GM12875 (cell line): ENCODE measurements around the gene KCTD1.

Experiments used
- H3K4me3 ChIP-seq: one replicate; pipeline ENCODE4 v1.5.1; 2011; ENCODE audit warnings: low read depth, low read length, control low read depth
- TF ChIP-seq, protein P1 (sequence below): IDR thresholded peaks from 2 replicates; pipeline ENCODE4 v1.5.1; 2011; ENCODE audit warnings: low read depth, mild to moderate bottlenecking, control low read depth, inconsistent platforms, low read length, moderate library complexity, borderline replicate concordance; ENCODE audit not compliant: insufficient read depth

The KCTD1 gene

GRCh38 chr18:26457611-26458353, 90.6 kb downstream of the KCTD1 start:
- no peak overlapping the region for H3K4me3 ChIP-seq
- TF ChIP-seq, protein P1, sequence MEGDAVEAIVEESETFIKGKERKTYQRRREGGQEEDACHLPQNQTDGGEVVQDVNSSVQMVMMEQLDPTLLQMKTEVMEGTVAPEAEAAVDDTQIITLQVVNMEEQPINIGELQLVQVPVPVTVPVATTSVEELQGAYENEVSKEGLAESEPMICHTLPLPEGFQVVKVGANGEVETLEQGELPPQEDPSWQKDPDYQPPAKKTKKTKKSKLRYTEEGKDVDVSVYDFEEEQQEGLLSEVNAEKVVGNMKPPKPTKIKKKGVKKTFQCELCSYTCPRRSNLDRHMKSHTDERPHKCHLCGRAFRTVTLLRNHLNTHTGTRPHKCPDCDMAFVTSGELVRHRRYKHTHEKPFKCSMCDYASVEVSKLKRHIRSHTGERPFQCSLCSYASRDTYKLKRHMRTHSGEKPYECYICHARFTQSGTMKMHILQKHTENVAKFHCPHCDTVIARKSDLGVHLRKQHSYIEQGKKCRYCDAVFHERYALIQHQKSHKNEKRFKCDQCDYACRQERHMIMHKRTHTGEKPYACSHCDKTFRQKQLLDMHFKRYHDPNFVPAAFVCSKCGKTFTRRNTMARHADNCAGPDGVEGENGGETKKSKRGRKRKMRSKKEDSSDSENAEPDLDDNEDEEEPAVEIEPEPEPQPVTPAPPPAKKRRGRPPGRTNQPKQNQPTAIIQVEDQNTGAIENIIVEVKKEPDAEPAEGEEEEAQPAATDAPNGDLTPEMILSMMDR: no peak

- no peak overlapping the region for H3K4me3 ChIP-seq
- TF ChIP-seq, protein P1: no peak
Measured at GRCh38 chr18:26457195-26457594, 91.2 kb downstream of the KCTD1 start.

- no peak overlapping the region for H3K4me3 ChIP-seq
- TF ChIP-seq, protein P1: no peak
Measured at GRCh38 chr18:26456070-26456491, 92.3 kb downstream of the KCTD1 start.

DNA sequence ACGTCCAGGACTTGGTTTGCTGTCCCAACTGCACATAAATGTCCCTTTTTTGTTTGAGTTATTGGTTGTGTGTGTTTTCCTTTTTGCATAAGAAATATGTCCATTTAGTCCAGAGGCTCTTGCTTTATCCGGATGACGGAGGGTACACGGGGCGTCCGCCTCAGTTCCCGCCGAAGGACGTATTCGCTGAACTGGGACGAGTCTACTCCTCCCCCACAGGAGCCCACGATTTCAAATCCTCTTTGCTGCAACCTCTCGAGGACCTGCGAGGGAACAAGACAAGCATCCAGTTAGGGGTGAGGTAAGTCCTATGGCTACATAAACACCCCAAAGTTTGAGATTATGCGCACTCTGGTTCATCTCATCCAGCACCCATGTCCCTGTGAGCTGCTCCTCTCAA, 92.7 kb downstream of the KCTD1 start:
- TF ChIP-seq, protein P1: no peak
- H3K4me3 ChIP-seq: no peak overlapping the region

DNA sequence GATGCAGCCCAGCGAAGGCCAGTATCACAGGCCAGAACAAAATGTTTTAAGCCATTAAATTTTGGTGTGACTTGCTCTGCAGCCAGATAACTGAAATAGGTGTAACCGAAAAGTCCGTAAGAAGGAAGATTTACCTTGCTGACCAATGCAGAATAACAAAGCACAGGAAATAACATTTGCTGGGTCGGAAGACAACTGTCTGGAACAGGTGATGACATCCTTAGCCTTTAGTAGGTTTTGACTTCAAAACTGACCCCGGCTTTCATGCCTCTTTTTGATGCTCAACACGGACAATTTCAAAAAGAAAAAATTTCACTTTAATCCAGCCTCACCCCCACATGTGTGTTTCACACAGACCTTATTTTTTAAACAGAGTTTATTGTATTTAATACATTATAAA, 93.7 kb downstream of the KCTD1 start:
- H3K4me3 ChIP-seq: no peak overlapping the region
- TF ChIP-seq, protein P1: no peak

GRCh38 chr18:26454192-26454591, 94.2 kb downstream of the KCTD1 start:
- TF ChIP-seq, protein P1: no peak
- no peak overlapping the region for H3K4me3 ChIP-seq

- H3K4me3 ChIP-seq: no peak overlapping the region
- TF ChIP-seq, protein P1: no peak
Measured at GRCh38 chr18:26453386-26453901, 94.9 kb downstream of the KCTD1 start.
